Gastroesophageal sphincter (tissue), 4 donors: ENCODE data around the gene HECTD1. TPM values are rescaled to one million over a fixed set of nuclear protein-coding genes. Genes with fewer than 3 reads are reported as not detected.
"Not testable (repeated sequence)": the region's sequence is repeated elsewhere in the genome, so short reads cannot be mapped to it uniquely, and the experiment has no call there.

ENCODE experiments used
- ATAC-seq: fragments of 150-250 bp; one replicate; pipeline ENCODE4 v1.9.1; 2016; ENCODE audit warnings: mild to moderate bottlenecking, moderate library complexity
- H3K27ac ChIP-seq, 4 donors: fragments of 200-600 bp; sonication (generic) in 3 of 4; 1 replicate in 3 of 4; 2 replicates in 1 of 4; pipeline ENCODE4 v1.5.1; 2016 to 2019
- H3K27me3 ChIP-seq: fragments of 200-600 bp; sonication (generic); one replicate; pipeline ENCODE4 v1.5.1; 2019
- H3K36me3 ChIP-seq, 2 donors: fragments of 200-600 bp; sonication (generic); one replicate each; pipeline ENCODE4 v1.5.1; 2019; ENCODE audit warnings: control low read depth in 1 of 2
- H3K4me1 ChIP-seq, 3 donors: fragments of 200-600 bp; sonication (generic); 1 replicate in 2 of 3; 2 replicates in 1 of 3; pipeline ENCODE4 v1.5.1; 2016 to 2019; ENCODE audit warnings: control low read depth in 2 of 3
- H3K4me3 ChIP-seq, 2 donors: fragments of 200-600 bp; sonication (generic); one replicate each; pipeline ENCODE4 v1.5.1; 2019; ENCODE audit warnings: mild to moderate bottlenecking in 1 of 2, moderate library complexity in 1 of 2
- H3K9me3 ChIP-seq, 3 donors: fragments of 200-600 bp; sonication (generic); one replicate each; pipeline ENCODE4 v1.5.1; 2017 to 2019; ENCODE audit warnings: control low read depth in 2 of 3
- EP300 ChIP-seq: sonication (generic); formaldehyde crosslinking; IDR thresholded peaks from one replicate; pipeline ENCODE4 v1.6.1; 2017; ENCODE audit warnings: antibody characterized with exemption, mild to moderate bottlenecking
- POLR2A ChIP-seq, 2 donors: fragments of 450-650 bp; IDR thresholded peaks; one replicate each; pipeline ENCODE4 v1.6.1; 2017; ENCODE audit warnings: antibody characterized with exemption in 2 of 2, mild to moderate bottlenecking in 2 of 2, moderate library complexity in 1 of 2
- POLR2AphosphoS5 ChIP-seq: sonication (generic); formaldehyde crosslinking; IDR thresholded peaks from one replicate; pipeline ENCODE4 v1.6.1; 2017; ENCODE audit warnings: antibody characterized with exemption
- WGBS, 2 donors: methylation state at CpG; one replicate each; pipeline ENCODE4 v1.1.5; 2018; ENCODE audit warnings: low coverage in 1 of 2; 5-methylcytosine and 5-hydroxymethylcytosine counted together
- total RNA-seq, 4 donors: library from RNA; depleted of rRNA; stranded (reverse); fragments of >200 nt; gene quantifications; one replicate each; pipeline ENCODE4 v1.1.0, GENCODE V29; 2016
- TF ChIP-seq, protein P1 (sequence below), 4 experiments: fragments of 200-600 bp in 2 of 4; fragments of 450-650 bp in 2 of 4; sonication (generic) in 1 of 4; IDR thresholded peaks; one replicate each; pipeline ENCODE4 v1.5.1; 2017 to 2019; ENCODE audit warnings: antibody characterized with exemption in 4 of 4, mild to moderate bottlenecking in 2 of 4, moderate library complexity in 2 of 4

HECTD1 gene
- total RNA-seq, 4 donors from 2014 or later = 185 to 287 (median 208) TPM

DNA sequence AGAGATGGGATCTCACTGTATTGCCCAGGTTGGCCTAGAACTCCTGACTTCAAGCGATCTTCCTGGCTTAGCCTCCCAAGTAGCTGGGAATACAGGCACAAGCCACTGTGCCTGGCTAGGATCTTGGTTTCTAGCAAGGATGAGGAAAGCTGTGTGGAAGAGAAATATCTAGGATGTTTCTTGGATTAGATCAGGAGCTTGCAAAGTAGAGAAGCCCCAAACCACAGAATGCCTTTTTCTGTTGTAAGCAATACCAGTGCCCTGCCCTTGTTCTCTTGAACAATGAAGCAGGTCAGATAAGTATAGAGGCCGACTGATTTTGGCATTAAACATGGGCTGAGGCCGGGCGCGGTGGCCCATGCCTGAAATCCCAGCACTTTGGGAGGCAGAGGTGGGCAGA is 137.2 kb downstream of the HECTD1 start:
- H3K4me3 ChIP-seq = no peak overlapping the region
- 86% methylated on average over 1 of the region's 5 CpGs; no CpG with 5 or more reads in 1 of the 2 donors for WGBS, 2 donors
- H3K4me1 ChIP-seq = peaks cover 0 to 12% (median 0%) of the 10 kb centered on the region in 3 donors
- no peak for ATAC-seq
- no peak overlapping the region for H3K27ac ChIP-seq
- TF ChIP-seq, protein P1, sequence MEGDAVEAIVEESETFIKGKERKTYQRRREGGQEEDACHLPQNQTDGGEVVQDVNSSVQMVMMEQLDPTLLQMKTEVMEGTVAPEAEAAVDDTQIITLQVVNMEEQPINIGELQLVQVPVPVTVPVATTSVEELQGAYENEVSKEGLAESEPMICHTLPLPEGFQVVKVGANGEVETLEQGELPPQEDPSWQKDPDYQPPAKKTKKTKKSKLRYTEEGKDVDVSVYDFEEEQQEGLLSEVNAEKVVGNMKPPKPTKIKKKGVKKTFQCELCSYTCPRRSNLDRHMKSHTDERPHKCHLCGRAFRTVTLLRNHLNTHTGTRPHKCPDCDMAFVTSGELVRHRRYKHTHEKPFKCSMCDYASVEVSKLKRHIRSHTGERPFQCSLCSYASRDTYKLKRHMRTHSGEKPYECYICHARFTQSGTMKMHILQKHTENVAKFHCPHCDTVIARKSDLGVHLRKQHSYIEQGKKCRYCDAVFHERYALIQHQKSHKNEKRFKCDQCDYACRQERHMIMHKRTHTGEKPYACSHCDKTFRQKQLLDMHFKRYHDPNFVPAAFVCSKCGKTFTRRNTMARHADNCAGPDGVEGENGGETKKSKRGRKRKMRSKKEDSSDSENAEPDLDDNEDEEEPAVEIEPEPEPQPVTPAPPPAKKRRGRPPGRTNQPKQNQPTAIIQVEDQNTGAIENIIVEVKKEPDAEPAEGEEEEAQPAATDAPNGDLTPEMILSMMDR (IDR thresholded peaks at IDR 0.05) = no peak
- TF ChIP-seq POLR2AphosphoS5 (no peak), EP300 (no peak), POLR2A (IDR thresholded peaks at IDR 0.05) (no peak)
- no peaks in the 10 kb centered on the region for H3K27me3 ChIP-seq
- no peaks in the 10 kb centered on the region for H3K9me3 ChIP-seq
- peaks cover 0 to 41% of the 10 kb centered on the region in 2 donors for H3K36me3 ChIP-seq

DNA sequence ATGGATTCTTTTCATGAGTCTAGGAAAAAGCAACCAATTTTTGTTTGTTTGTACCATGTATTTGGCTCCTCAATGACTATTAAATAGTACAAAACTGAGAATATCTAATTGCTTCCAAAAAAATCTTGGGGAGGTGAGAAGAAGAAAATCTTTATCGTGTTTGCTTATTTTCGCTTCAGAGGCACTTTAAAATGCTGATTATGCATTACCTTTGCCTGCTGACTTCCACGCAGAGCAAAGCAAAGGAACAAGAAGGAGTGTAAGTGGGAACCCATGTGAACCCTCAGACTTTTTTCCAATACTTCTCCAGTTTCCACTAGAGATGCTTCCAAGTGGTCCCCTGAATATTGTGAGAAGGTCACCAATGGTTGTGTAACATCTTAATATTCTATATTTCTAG is 138.2 kb downstream of the HECTD1 start:
- Histone ChIP-seq H3K4me1 (peaks cover 0 to 12% (median 0%) of the 10 kb centered on the region in 3 donors), H3K4me3 (no peak overlapping the region), H3K27ac (no peak overlapping the region), H3K9me3 (no peaks in the 10 kb centered on the region), H3K36me3 (peaks cover 0 to 34% of the 10 kb centered on the region in 2 donors), H3K27me3 (no peaks in the 10 kb centered on the region)
- WGBS, 2 donors = 74 to 97% methylated on average over 3 of the region's 3 CpGs
- TF ChIP-seq, protein P1 (IDR thresholded peaks at IDR 0.05) = no peak
- TF ChIP-seq EP300 (no peak), POLR2A (IDR thresholded peaks at IDR 0.05) (no peak), POLR2AphosphoS5 (no peak)
- no peak for ATAC-seq

DNA sequence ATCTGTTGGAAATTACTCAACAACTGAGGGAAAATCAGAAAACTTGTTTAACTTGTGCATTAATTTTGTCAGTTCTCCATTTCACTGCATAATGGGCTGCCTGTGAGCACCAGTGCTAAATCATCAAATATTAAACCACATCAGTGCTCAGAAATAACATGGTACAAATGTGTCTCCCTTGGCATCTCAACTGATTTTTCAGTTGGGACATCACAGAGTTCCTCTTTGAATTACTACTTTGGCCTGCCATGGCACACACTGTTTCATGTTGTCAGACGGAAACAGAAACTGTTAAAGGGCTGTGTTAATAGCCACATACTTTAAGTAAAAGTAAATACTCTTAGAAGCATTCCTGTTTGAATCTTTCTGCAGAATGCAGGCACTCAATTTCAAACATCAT is 139.4 kb downstream of the HECTD1 start:
- no peak overlapping the region for H3K4me3 ChIP-seq
- peak; percentile 60 for ATAC-seq
- WGBS, 2 donors = 53% methylated on average over 1 of the region's 1 CpG; no CpG with 5 or more reads in 1 of the 2 donors

DNA sequence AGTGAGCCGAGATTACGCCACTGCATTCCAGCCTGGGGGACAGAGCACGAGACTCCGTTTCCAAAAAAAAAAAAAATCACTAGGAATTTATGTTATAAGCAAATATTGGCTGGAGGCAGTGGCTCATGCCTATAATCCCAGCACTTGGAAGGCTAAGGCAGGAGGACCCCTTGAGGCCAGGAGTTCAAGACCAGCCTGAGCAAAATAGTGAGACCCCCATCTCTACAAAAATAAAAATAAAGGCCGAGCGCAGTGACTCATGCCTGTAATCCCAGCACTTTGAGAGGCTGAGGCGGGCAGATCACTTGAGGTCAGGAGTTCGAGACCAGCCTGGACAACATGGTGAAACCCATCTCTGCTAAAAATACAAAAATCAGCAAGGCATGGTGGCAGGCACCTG is 144.7 kb downstream of the HECTD1 start:
- not testable (repeated sequence) for H3K4me1 ChIP-seq, H3K27me3 ChIP-seq, H3K4me3 ChIP-seq, H3K9me3 ChIP-seq, H3K36me3 ChIP-seq, H3K27ac ChIP-seq, ATAC-seq
- WGBS, 2 donors = 83 to 92% methylated on average over 5 to 8 of the region's 8 CpGs

More for the DNA sequence above, 139.4 kb downstream of the HECTD1 start:
- Histone ChIP-seq H3K4me1 (peaks cover 0 to 12% (median 0%) of the 10 kb centered on the region in 3 donors), H3K36me3 (peaks cover 0 to 25% of the 10 kb centered on the region in 2 donors), H3K9me3 (no peaks in the 10 kb centered on the region), H3K27me3 (no peaks in the 10 kb centered on the region), H3K27ac (no peak overlapping the region)
- TF ChIP-seq POLR2AphosphoS5 = no peak
- TF ChIP-seq, protein P1 (IDR thresholded peaks at IDR 0.05) = no peak
- no peak for TF ChIP-seq POLR2A (IDR thresholded peaks at IDR 0.05)
- no peak for TF ChIP-seq EP300

DNA sequence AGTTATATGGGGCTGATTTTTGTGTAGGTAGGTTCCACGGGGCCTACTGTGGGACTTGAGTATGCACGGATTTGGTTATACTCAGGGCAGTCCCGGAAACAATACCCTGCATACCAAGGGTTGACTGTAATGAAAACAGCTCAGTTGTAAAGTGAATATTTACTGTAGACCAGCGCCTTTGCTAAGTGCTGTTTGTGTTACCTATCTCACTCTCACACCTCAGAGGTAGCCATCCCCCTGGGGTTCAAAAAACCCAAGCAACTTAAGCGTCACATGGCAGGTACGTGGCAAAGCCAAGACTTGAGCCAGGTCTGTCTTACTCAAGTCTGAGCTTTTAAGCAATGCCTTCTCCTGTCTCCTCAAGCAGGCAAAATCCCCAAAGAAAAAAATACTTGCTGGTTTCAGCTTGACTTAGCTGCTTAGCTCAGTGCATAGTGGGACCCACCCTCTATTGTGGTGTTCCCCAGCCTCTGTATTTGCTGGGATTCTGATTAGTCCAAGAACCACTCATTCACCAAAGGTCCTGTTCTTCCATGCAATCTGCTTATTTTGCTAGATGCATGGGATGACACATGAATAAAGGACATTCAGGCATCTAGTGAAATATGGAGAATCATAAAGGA is 147.2 kb downstream of the HECTD1 start:
- no peaks in the 10 kb centered on the region for H3K9me3 ChIP-seq
- 60 to 84% methylated on average over 3 to 6 of the region's 6 CpGs for WGBS, 2 donors
- no peak for ATAC-seq

More for the DNA sequence above, 147.2 kb downstream of the HECTD1 start:
- peaks cover 0 to 7% (median 0%) of the 10 kb centered on the region in 3 donors for H3K4me1 ChIP-seq
- TF ChIP-seq POLR2AphosphoS5 (no peak), EP300 (no peak), POLR2A (IDR thresholded peaks at IDR 0.05) (no peak)
- TF ChIP-seq, protein P1 (IDR thresholded peaks at IDR 0.05) = no peak
- no peak overlapping the region for H3K27ac ChIP-seq
- no peak overlapping the region for H3K4me3 ChIP-seq
- no peaks in the 10 kb centered on the region for H3K27me3 ChIP-seq
- H3K36me3 ChIP-seq = no peaks in the 10 kb centered on the region
